Tibial nerve (tissue), 4 donors: ENCODE data around the gene APBA1.

Source experiments
- EP300 ChIP-seq, 2 donors: sonication (generic); formaldehyde crosslinking; IDR thresholded peaks; one replicate each; pipeline ENCODE4 v1.6.1; 2017; ENCODE audit warnings: antibody characterized with exemption in 2 of 2, mild to moderate bottlenecking in 1 of 2
- POLR2A ChIP-seq, 2 donors: fragments of 450-650 bp; IDR thresholded peaks; one replicate each; pipeline ENCODE4 v1.6.1; 2017; ENCODE audit warnings: antibody characterized with exemption in 2 of 2, mild to moderate bottlenecking in 2 of 2, moderate library complexity in 2 of 2
- TF ChIP-seq, protein P1 (sequence below), 5 experiments: fragments of 200-600 bp in 3 of 5; fragments of 450-650 bp in 2 of 5; sonication (generic) in 3 of 5; IDR thresholded peaks; one replicate each; pipeline ENCODE4 v1.5.1; 2016 to 2019; ENCODE audit warnings: antibody characterized with exemption in 5 of 5, mild to moderate bottlenecking in 3 of 5, moderate library complexity in 2 of 5

DNA sequence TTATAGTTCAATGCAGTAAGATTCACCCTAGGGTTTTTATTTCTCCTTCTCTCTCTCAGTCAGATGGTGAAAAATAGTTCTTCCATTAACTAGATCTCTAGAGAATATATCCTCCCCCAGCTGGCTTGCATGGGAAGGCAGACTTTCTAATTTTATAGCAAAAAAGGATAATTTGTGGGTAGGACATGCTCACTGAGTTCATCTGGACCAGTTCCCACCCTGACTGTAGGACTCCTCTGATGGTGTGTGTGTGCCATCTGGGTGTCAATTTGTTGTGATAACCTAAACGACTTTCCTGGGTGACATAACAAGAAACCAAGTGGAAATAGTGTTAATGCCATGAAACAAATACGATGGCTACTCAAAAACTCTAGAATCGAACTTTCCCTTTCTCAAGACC lies 44.9 kb downstream of the APBA1 start:
- TF ChIP-seq POLR2A (IDR thresholded peaks at IDR 0.05), result no peak
- TF ChIP-seq, protein P1, sequence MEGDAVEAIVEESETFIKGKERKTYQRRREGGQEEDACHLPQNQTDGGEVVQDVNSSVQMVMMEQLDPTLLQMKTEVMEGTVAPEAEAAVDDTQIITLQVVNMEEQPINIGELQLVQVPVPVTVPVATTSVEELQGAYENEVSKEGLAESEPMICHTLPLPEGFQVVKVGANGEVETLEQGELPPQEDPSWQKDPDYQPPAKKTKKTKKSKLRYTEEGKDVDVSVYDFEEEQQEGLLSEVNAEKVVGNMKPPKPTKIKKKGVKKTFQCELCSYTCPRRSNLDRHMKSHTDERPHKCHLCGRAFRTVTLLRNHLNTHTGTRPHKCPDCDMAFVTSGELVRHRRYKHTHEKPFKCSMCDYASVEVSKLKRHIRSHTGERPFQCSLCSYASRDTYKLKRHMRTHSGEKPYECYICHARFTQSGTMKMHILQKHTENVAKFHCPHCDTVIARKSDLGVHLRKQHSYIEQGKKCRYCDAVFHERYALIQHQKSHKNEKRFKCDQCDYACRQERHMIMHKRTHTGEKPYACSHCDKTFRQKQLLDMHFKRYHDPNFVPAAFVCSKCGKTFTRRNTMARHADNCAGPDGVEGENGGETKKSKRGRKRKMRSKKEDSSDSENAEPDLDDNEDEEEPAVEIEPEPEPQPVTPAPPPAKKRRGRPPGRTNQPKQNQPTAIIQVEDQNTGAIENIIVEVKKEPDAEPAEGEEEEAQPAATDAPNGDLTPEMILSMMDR (IDR thresholded peaks at IDR 0.05), result no peak
- TF ChIP-seq EP300 (IDR thresholded peaks at IDR 0.05), result no peak
